ENCODE measurements around the gene ZNF146.

ZNF146 gene

DNA sequence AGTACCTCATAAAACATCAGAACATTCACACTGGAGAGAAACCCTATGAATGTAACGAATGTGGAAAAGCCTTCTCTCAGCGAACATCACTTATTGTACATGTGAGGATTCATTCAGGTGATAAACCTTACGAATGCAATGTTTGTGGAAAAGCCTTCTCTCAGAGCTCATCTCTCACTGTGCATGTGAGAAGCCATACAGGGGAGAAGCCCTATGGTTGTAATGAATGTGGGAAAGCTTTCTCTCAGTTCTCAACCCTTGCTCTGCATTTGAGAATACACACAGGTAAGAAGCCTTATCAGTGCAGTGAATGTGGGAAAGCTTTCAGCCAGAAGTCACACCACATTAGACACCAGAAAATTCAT, 22.0 kb downstream of the ZNF146 start:
- Histone ChIP-seq H3K4me3 (ENCODE audit: low read length) (no peak overlapping the region), H3K36me3 (ENCODE audit: control insufficient read depth, insufficient read depth, low read length, severe bottlenecking) (peaks cover 84% of the 10 kb centered on the region), H3K4me1 (ENCODE audit: control insufficient read depth, insufficient read depth, low read length) (no peaks in the 10 kb centered on the region), H3K27me3 (replicated peaks; ENCODE audit: control insufficient read depth, insufficient read depth, low read length) (no peaks in the 10 kb centered on the region), H3K9ac (ENCODE audit: low read length) (no peak overlapping the region), H3K9me3 (ENCODE audit: control insufficient read depth, low read length) (peaks cover 36% of the 10 kb centered on the region)
- no peak for DNase-seq (ENCODE audit: low read depth)

GRCh38 chr19:36244066-36244465, 29.2 kb downstream of the ZNF146 start:
- peaks cover 4% of the 10 kb centered on the region for H3K27me3 ChIP-seq (replicated peaks; ENCODE audit: control insufficient read depth, insufficient read depth, low read length)
- DNase-seq (ENCODE audit: low read depth), result no peak
- H3K9ac ChIP-seq (ENCODE audit: low read length), result no peak overlapping the region
- no peak overlapping the region for H3K4me3 ChIP-seq (ENCODE audit: low read length)
- peaks cover 9% of the 10 kb centered on the region for H3K4me1 ChIP-seq (ENCODE audit: control insufficient read depth, insufficient read depth, low read length)
- H3K36me3 ChIP-seq (ENCODE audit: control insufficient read depth, insufficient read depth, low read length, severe bottlenecking), result peaks cover 13% of the 10 kb centered on the region
- H3K9me3 ChIP-seq (ENCODE audit: control insufficient read depth, low read length), result no peaks in the 10 kb centered on the region

- Histone ChIP-seq H3K27me3 (replicated peaks; ENCODE audit: control insufficient read depth, insufficient read depth, low read length) (peaks cover 4% of the 10 kb centered on the region), H3K9ac (ENCODE audit: low read length) (no peak overlapping the region), H3K9me3 (ENCODE audit: control insufficient read depth, low read length) (no peaks in the 10 kb centered on the region), H3K4me3 (ENCODE audit: low read length) (peak overlapping the region; percentile 81), H3K36me3 (ENCODE audit: control insufficient read depth, insufficient read depth, low read length, severe bottlenecking) (peaks cover under 1% of the 10 kb centered on the region), H3K4me1 (ENCODE audit: control insufficient read depth, insufficient read depth, low read length) (peaks cover 9% of the 10 kb centered on the region)
- peak; percentile 13 for DNase-seq (ENCODE audit: low read depth)
These were observed 30.5 kb downstream of the ZNF146 start for GRCh38 chr19:36245210-36246005.

DNA sequence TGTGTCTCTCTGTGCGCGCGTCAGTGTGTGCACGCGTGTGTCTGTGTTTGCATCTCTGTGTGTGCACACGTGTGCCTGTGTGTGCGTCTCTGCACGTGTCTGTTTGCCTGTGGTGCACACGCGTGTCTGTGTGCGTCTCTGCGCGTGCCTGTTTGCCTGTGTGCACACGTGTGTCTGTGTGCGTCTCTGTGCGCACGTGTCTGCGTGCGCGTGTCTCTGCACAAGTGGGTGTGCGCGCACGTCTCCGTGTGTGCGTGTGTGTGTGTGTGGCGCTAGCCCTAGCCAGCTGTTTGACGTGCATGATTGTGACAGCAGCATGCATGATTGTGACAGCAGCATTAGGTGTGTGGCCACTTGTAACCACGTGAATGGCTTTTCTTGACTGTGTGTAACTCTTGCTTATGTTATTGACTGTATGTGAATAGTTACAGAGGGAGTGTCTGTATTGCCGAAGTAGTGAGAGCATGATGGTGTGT, 31.1 kb downstream of the ZNF146 start:
- H3K9ac ChIP-seq (ENCODE audit: low read length), result no peak overlapping the region
- peaks cover 4% of the 10 kb centered on the region for H3K27me3 ChIP-seq (replicated peaks; ENCODE audit: control insufficient read depth, insufficient read depth, low read length)
- no peaks in the 10 kb centered on the region for H3K9me3 ChIP-seq (ENCODE audit: control insufficient read depth, low read length)
- peak overlapping the region; percentile 81 for H3K4me3 ChIP-seq (ENCODE audit: low read length)
- peaks cover 9% of the 10 kb centered on the region for H3K4me1 ChIP-seq (ENCODE audit: control insufficient read depth, insufficient read depth, low read length)
- DNase-seq (ENCODE audit: low read depth), result no peak
- no peaks in the 10 kb centered on the region for H3K36me3 ChIP-seq (ENCODE audit: control insufficient read depth, insufficient read depth, low read length, severe bottlenecking)

- Histone ChIP-seq H3K36me3 (ENCODE audit: control insufficient read depth, insufficient read depth, low read length, severe bottlenecking) (no peaks in the 10 kb centered on the region), H3K27me3 (replicated peaks; ENCODE audit: control insufficient read depth, insufficient read depth, low read length) (no peaks in the 10 kb centered on the region), H3K4me3 (ENCODE audit: low read length) (no peak overlapping the region), H3K9ac (ENCODE audit: low read length) (no peak overlapping the region), H3K9me3 (ENCODE audit: control insufficient read depth, low read length) (no peaks in the 10 kb centered on the region), H3K4me1 (ENCODE audit: control insufficient read depth, insufficient read depth, low read length) (no peaks in the 10 kb centered on the region)
- DNase-seq (ENCODE audit: low read depth), result no peak
These were observed 37.1 kb downstream of the ZNF146 start for GRCh38 chr19:36252047-36252446.

GRCh38 chr19:36254848-36255247, 39.9 kb downstream of the ZNF146 start:
- Histone ChIP-seq H3K4me3 (ENCODE audit: low read length) (no peak overlapping the region), H3K9me3 (ENCODE audit: control insufficient read depth, low read length) (no peaks in the 10 kb centered on the region), H3K36me3 (ENCODE audit: control insufficient read depth, insufficient read depth, low read length, severe bottlenecking) (no peaks in the 10 kb centered on the region), H3K4me1 (ENCODE audit: control insufficient read depth, insufficient read depth, low read length) (no peaks in the 10 kb centered on the region), H3K27me3 (replicated peaks; ENCODE audit: control insufficient read depth, insufficient read depth, low read length) (no peaks in the 10 kb centered on the region), H3K9ac (ENCODE audit: low read length) (no peak overlapping the region)
- no peak for DNase-seq (ENCODE audit: low read depth)

DNA sequence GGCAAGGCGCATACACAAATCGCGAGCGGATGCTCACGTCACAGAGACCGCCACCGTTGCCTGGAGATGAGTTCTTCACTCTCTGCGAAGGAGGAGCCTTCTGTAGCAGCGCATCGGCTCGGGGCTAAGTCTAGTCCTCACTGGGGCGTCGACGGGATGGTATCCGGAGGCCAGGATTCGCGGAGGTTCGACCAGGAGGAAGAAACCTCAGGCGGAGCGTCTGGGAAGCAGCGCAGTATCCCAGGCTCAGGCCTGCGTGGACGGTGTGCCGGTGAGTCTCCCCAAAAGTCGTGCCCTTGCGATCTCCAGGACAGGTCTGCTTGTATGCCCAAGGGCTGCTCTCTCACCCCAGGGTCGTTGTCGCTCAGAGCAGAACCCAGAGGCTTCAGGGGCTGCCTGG, 40.4 kb downstream of the ZNF146 start:
- no peak for DNase-seq (ENCODE audit: low read depth)
- Histone ChIP-seq H3K27me3 (replicated peaks; ENCODE audit: control insufficient read depth, insufficient read depth, low read length) (no peaks in the 10 kb centered on the region), H3K36me3 (ENCODE audit: control insufficient read depth, insufficient read depth, low read length, severe bottlenecking) (no peaks in the 10 kb centered on the region)

DNA sequence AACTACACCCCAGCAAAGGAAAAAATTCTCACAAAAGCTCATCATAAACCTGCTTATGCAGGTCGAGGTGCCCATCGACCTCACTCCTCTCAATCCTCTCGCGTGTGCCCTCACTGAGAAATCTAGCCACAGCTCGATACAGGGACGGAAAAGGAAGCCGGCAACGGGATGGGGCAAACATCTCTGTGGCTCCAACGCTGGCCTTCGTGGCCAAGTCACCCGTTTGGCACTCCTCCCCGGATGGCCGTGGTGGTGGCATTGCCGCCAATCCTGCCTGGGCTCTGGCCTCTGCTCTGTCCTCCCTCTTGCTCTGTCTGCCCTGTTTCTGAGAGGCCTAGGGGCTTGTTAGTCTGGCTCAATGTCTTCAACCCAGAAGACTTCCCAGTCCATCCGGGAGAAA, 41.2 kb downstream of the ZNF146 start:
- Histone ChIP-seq H3K4me3 (ENCODE audit: low read length) (no peak overlapping the region), H3K4me1 (ENCODE audit: control insufficient read depth, insufficient read depth, low read length) (no peaks in the 10 kb centered on the region), H3K9ac (ENCODE audit: low read length) (no peak overlapping the region), H3K9me3 (ENCODE audit: control insufficient read depth, low read length) (no peaks in the 10 kb centered on the region), H3K36me3 (ENCODE audit: control insufficient read depth, insufficient read depth, low read length, severe bottlenecking) (no peaks in the 10 kb centered on the region), H3K27me3 (replicated peaks; ENCODE audit: control insufficient read depth, insufficient read depth, low read length) (no peaks in the 10 kb centered on the region)
- DNase-seq (ENCODE audit: low read depth), result no peak

More for the DNA sequence above, 40.4 kb downstream of the ZNF146 start:
- Histone ChIP-seq H3K4me1 (ENCODE audit: control insufficient read depth, insufficient read depth, low read length) (no peaks in the 10 kb centered on the region), H3K9ac (ENCODE audit: low read length) (no peak overlapping the region), H3K4me3 (ENCODE audit: low read length) (no peak overlapping the region), H3K9me3 (ENCODE audit: control insufficient read depth, low read length) (no peaks in the 10 kb centered on the region)

DNA sequence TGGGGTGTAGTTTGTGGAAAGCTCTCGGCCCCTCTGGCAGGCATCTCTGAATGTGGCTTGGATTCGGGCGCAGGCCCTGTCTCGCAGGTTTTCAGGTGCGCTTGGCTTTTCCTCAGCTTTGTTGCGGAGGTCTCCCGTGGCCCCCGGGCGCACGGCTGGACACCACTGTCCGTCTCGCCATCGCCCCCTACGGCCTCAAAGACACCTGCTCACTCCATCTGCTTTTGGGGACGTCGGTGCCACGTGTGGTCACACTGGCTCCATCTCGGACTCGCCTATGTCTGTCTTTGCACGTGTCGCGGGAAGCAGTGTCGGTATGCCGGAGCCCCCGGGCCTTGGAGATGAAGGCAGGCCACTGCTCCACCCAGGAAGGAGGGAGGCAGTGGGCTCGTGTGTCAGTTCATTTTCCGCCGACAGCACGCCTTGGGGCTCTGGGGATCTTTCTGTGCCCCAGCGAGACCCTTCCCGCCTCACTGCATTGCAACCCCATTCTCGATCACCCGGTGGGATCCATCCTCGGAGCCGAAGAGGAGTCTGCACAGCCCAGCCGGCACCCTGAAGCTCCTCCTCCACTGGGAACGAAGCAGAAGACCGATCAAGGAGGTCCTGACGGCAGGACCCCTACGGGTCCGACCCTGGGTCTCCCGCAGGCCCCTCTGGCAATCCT, 42.1 kb downstream of the ZNF146 start:
- Histone ChIP-seq H3K4me3 (ENCODE audit: low read length) (peak overlapping the region; percentile 80), H3K9ac (ENCODE audit: low read length) (peak overlapping the region; percentile 76), H3K27me3 (replicated peaks; ENCODE audit: control insufficient read depth, insufficient read depth, low read length) (no peaks in the 10 kb centered on the region), H3K4me1 (ENCODE audit: control insufficient read depth, insufficient read depth, low read length) (no peaks in the 10 kb centered on the region), H3K36me3 (ENCODE audit: control insufficient read depth, insufficient read depth, low read length, severe bottlenecking) (no peaks in the 10 kb centered on the region), H3K9me3 (ENCODE audit: control insufficient read depth, low read length) (no peaks in the 10 kb centered on the region)
- DNase-seq (ENCODE audit: low read depth), result no peak

DNA sequence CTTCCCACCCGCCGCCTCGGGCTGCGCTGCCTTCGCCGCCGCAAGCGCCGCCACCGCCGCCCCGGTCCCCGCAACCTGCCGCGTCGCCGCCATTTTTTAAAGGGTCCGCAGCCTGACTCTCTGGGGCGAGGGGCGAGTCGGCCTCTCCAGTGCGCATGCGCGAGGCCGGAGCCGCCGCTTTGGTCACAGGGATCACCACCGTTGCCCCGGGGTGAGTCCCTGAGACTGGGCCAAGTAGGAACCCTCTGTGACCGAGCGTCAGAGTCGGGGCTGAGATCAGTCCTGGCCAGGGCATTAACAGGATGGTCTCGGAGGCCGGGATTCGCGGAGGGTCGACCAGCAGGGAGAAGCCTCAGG, 42.6 kb downstream of the ZNF146 start:
- Histone ChIP-seq H3K4me3 (ENCODE audit: low read length) (peak overlapping the region; percentile 80), H3K4me1 (ENCODE audit: control insufficient read depth, insufficient read depth, low read length) (no peaks in the 10 kb centered on the region), H3K9ac (ENCODE audit: low read length) (peak overlapping the region; percentile 76), H3K36me3 (ENCODE audit: control insufficient read depth, insufficient read depth, low read length, severe bottlenecking) (no peaks in the 10 kb centered on the region), H3K9me3 (ENCODE audit: control insufficient read depth, low read length) (no peaks in the 10 kb centered on the region), H3K27me3 (replicated peaks; ENCODE audit: control insufficient read depth, insufficient read depth, low read length) (no peaks in the 10 kb centered on the region)
- DNase-seq (ENCODE audit: low read depth), result no peak

DNA sequence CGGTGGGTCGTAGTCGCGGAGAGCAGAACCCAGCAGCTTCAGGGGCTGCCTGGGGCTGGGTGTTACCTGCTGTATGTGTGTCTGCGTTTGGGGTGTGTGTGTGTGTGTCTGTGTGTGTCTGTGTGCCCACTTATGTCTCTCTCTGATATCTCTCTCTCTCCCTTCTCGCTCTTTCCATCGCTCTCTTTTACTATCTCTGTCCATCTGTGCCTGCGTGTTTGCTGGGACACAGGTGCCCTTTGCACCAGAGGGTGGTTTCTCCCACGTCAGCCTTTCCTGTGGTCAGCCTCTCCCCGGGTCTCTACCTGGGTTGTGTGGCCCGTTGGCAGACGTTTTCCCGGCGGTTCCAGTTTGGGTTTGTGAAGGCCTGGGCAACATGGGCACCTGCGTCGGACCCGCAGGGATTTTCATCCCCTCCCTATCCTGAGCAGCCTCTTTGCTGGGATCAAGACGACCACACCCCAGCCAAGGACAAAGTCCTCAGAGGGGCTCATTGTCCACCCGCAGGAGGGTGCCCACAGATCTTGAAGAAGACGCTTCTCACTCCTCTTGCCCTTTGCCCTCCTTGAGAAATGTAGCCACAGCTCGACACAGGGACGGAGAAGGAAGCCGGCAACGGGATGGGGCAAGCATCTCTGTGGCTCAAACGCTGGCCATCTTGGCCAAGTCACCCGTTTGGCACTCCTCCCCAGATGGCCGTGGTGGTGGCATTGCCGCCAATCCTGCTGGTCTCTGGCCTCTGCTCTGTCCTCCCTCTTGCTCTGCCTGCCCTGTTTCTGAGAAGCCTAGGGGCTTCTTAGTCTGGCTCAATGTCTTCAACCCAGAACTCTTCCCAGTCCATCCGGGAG, 43.3 kb downstream of the ZNF146 start:
- peak overlapping the region; percentile 80 for H3K4me3 ChIP-seq (ENCODE audit: low read length)
- no peak for DNase-seq (ENCODE audit: low read depth)
- H3K36me3 ChIP-seq (ENCODE audit: control insufficient read depth, insufficient read depth, low read length, severe bottlenecking), result no peaks in the 10 kb centered on the region
- peak overlapping the region; percentile 76 for H3K9ac ChIP-seq (ENCODE audit: low read length)
- H3K9me3 ChIP-seq (ENCODE audit: control insufficient read depth, low read length), result no peaks in the 10 kb centered on the region
- no peaks in the 10 kb centered on the region for H3K27me3 ChIP-seq (replicated peaks; ENCODE audit: control insufficient read depth, insufficient read depth, low read length)
- H3K4me1 ChIP-seq (ENCODE audit: control insufficient read depth, insufficient read depth, low read length), result no peaks in the 10 kb centered on the region

Measured in adipocyte (in vitro differentiated cells).